PC-9 (cell line): ENCODE data around the gene C12orf57. TPM values are rescaled to one million over a fixed set of nuclear protein-coding genes. Genes with fewer than 3 reads are reported as not detected.

ENCODE experiments used
- BruUV-seq: library from RNA; stranded (reverse); fragments of 400-500 nt; replicated peaks from 2 replicates; lab custom pipeline; 2021; lab: Mats Ljungman, UMichigan
- CTCF ChIA-PET: fragments of 300-600 bp; sonication (Branson Sonifier 250); formaldehyde crosslinking; loops from one replicate; lab custom pipeline; 2022; ENCODE audit warnings: antibody characterized with exemption; lab: Charles Lee
- POLR2A ChIA-PET: fragments of 300-600 bp; sonication (Branson Sonifier 250); formaldehyde crosslinking; loops from one replicate; lab custom pipeline; 2022; ENCODE audit warnings: antibody characterized with exemption; ENCODE audit not compliant: unreplicated experiment; lab: Charles Lee
- DNase-seq, 2 experiments: peaks; one replicate each; pipeline versions ENCODE4 v3.0.0 to v3.0.0-alpha.2; 2015 to 2022; ENCODE audit warnings: mixed read lengths in 1 of 2
- H2AFZ ChIP-seq: fragments of 200-600 bp; sonication (generic); 2 replicates; pipeline ENCODE4 v1.8.1; 2017; ENCODE audit warnings: antibody characterized with exemption
- H3F3A ChIP-seq: fragments of 200-600 bp; sonication (generic); 2 replicates; pipeline ENCODE4 v1.8.1; 2017; ENCODE audit warnings: antibody characterized with exemption, mild to moderate bottlenecking, low read depth; ENCODE audit not compliant: insufficient read depth
- H3K27ac ChIP-seq: fragments of 200-600 bp; sonication (generic); 2 replicates; pipeline ENCODE4 v1.6.1; 2016; ENCODE audit warnings: mixed run types
- H3K27me3 ChIP-seq: fragments of 200-600 bp; sonication (generic); 2 replicates; pipeline ENCODE4 v1.6.1; 2016; ENCODE audit warnings: low read depth, mixed run types; ENCODE audit not compliant: insufficient read depth
- H3K36me3 ChIP-seq: fragments of 200-600 bp; sonication (generic); 2 replicates; pipeline ENCODE4 v1.6.1; 2016; ENCODE audit warnings: low read depth, mixed run types
- H3K4me1 ChIP-seq: fragments of 200-600 bp; sonication (generic); replicated peaks from 2 replicates; pipeline ENCODE4 v1.6.1; 2016; ENCODE audit warnings: mixed run types; ENCODE audit not compliant: insufficient read depth
- H3K4me2 ChIP-seq: fragments of 200-600 bp; sonication (generic); 2 replicates; pipeline ENCODE4 v1.6.1; 2017; ENCODE audit warnings: mixed run types
- H3K4me3 ChIP-seq: fragments of 200-600 bp; sonication (generic); 2 replicates; pipeline ENCODE4 v1.6.1; 2016; ENCODE audit warnings: mixed run types
- H3K79me2 ChIP-seq: fragments of 200-600 bp; sonication (generic); 2 replicates; pipeline ENCODE4 v1.6.1; 2017; ENCODE audit warnings: low read depth, mixed run types
- H3K9me2 ChIP-seq: fragments of 200-600 bp; sonication (generic); 2 replicates; pipeline ENCODE4 v1.8.1; 2017; ENCODE audit warnings: mild to moderate bottlenecking; ENCODE audit not compliant: insufficient read depth
- H3K9me3 ChIP-seq: fragments of 200-600 bp; sonication (generic); 2 replicates; pipeline ENCODE4 v1.8.1; 2016; ENCODE audit warnings: low read depth; ENCODE audit not compliant: insufficient read depth
- H4K20me1 ChIP-seq: fragments of 200-600 bp; sonication (generic); 2 replicates; pipeline ENCODE4 v1.8.1; 2017; ENCODE audit not compliant: insufficient read depth
- EZH2 ChIP-seq: fragments of 200-600 bp; sonication (generic); IDR thresholded peaks from 2 replicates; pipeline ENCODE4 v1.8.0; 2017; ENCODE audit warnings: antibody characterized with exemption, low read depth
- intact Hi-C: fragments of 100-400 bp; cut with micrococcal nuclease; formaldehyde crosslinking; loops from one replicate; pipeline ENCODE4 v1.10.0; 2022; ENCODE audit not compliant: unreplicated experiment
- total RNA-seq: library from RNA; stranded (reverse); gene quantifications from 2 replicates; pipeline ENCODE4 v1.2.3, GENCODE V29; 2021
- TF ChIP-seq, protein P1 (sequence below): fragments of 200-600 bp; sonication (generic); conservative IDR thresholded peaks from 2 replicates; pipeline ENCODE4 v1.6.1; 2017; ENCODE audit warnings: mixed run types, antibody characterized with exemption, mild to moderate bottlenecking, moderate library complexity

The C12orf57 gene
- total RNA-seq, 1 experiment from 2014 or later = 198 TPM

DNA sequence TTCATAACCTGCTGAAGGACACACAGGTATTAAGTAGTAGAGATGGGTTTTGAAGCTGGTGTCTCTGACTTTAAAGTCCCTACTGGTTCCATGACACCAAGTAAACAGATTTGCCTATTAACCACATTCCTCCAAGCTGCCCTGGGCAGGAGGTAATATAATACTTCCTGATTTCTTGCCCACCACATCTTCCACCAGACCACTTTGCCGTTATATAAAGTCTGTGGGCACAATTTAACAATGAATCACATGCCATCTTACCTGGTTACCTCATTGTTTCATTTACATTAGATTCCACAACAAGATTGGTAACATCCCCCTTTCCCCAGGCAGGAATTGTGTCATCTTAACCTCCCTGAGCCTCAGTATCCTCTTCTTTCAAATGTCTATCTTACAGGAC, 40.1 kb upstream of the C12orf57 start:
- Histone ChIP-seq H4K20me1 (no peaks in the 10 kb centered on the region), H3K79me2 (no peaks in the 10 kb centered on the region), H3K4me3 (peak overlapping the region; percentile 86; the same call in 1 of the 2 replicates), H3K27ac (0 out of 2 replicates have a peak overlapping the region, but pooled peaks have one; percentile 1), H2AFZ (peak overlapping the region; percentile 97), H3K9me2 (no peaks in the 10 kb centered on the region), H3K27me3 (no peaks in the 10 kb centered on the region), H3K4me1 (peaks cover 22% of the 10 kb centered on the region), H3K4me2 (peak overlapping the region; percentile 97), H3F3A (peaks cover 35% of the 10 kb centered on the region; the same call in 1 of the 2 replicates), H3K36me3 (no peaks in the 10 kb centered on the region), H3K9me3 (no peaks in the 10 kb centered on the region)
- intact Hi-C loops = loop anchor here (2.0 kb wide), 1 partner anchor 51 kb away; the partner anchor contains the start of gene USP5
- POLR2A ChIA-PET = interaction anchor here (0.8 kb wide), 1 partner anchor 57 kb away, joined by 9 read pairs; no protein-coding TSS in a partner anchor
- DNase-seq = peak in 1 of 2 experiments; percentile 84
- no peak for TF ChIP-seq EZH2
- TF ChIP-seq, protein P1, sequence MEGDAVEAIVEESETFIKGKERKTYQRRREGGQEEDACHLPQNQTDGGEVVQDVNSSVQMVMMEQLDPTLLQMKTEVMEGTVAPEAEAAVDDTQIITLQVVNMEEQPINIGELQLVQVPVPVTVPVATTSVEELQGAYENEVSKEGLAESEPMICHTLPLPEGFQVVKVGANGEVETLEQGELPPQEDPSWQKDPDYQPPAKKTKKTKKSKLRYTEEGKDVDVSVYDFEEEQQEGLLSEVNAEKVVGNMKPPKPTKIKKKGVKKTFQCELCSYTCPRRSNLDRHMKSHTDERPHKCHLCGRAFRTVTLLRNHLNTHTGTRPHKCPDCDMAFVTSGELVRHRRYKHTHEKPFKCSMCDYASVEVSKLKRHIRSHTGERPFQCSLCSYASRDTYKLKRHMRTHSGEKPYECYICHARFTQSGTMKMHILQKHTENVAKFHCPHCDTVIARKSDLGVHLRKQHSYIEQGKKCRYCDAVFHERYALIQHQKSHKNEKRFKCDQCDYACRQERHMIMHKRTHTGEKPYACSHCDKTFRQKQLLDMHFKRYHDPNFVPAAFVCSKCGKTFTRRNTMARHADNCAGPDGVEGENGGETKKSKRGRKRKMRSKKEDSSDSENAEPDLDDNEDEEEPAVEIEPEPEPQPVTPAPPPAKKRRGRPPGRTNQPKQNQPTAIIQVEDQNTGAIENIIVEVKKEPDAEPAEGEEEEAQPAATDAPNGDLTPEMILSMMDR = no peak
- BruUV-seq = no TSS peak
- CTCF ChIA-PET = interaction anchor here (0.8 to 2.2 kb wide), 2 partner anchors 12 to 31 kb away, joined by 3 to 7 read pairs; partner anchors contain the start of gene SPSB2

DNA sequence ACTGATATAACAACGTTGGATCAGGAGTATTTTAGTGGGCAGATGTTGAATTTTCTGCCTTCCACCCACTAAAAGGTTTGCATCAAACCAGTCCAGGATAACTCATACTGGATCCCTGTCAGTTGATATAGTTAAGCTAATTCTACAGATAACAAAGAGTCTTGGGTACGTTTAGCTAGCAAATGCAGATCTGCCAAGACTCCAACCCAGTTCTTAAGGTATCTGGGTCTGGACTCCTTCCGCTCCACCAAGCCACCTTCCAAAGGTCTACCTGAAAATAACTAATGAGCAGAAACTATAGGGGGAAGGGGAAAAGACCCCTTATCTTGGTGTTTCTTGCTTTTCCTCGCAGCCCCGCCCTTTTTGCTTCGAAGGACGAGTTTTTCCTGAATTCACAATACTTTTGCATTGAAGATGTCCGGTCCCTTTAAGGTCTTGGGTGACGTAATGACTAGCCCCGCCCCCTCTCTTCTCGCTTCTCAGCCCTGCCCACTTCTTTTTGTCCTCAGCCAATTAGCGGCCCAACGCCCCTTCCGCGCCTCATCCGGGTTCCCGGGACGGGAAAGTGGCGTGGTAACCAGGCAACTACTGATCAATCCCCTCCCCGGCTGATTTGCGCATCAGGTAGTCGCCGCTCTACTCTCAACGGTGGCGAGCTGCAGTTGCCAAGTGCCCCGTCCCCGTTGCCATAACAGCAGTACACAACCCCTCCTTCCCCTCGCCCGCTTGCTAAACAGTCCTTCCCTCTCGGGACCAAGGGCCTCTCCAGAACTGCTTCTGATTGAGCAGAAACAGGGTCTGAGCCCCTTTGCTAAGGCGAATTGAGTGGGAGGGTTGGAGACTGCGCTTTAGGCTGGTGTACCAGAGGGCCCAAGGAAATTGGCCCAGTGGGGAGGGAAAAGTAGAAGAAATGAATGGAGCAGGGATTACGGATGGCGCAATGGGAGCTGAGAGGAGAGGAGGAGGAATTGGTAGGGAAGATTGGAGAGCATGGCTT, 39.2 kb upstream of the C12orf57 start, which contains the start of gene LRRC23:
Gene LRRC23 (plus strand): TSS at position 543 of the 997 bp plus-strand sequence. CDS start 812 bp downstream, outside the sequence.
- H3K9me2 ChIP-seq = no peaks in the 10 kb centered on the region

More for the DNA sequence above, 39.2 kb upstream of the C12orf57 start, which contains the start of gene LRRC23:
- Histone ChIP-seq H3K4me3 (peak within 1 kb of the TSS; percentile 86), H2AFZ (peak within 1 kb of the TSS; percentile 97), H3F3A (peaks cover 31% of the 10 kb centered on the region; the same call in 1 of the 2 replicates), H3K36me3 (no peaks in the 10 kb centered on the region), H3K27me3 (no peaks in the 10 kb centered on the region), H3K4me1 (peaks cover 22% of the 10 kb centered on the region), H4K20me1 (no peaks in the 10 kb centered on the region), H3K4me2 (peak within 1 kb of the TSS; percentile 97), H3K79me2 (no peaks in the 10 kb centered on the region), H3K27ac (0 out of 2 replicates have a peak within 1 kb of the TSS, but pooled peaks have one; percentile 1), H3K9me3 (no peaks in the 10 kb centered on the region)
- CTCF ChIA-PET = interaction anchor here (0.7 to 2.2 kb wide), 3 partner anchors 13 to 32 kb away, joined by 3 to 14 read pairs (median 7); partner anchors contain the start of gene SPSB2
- BruUV-seq = TSS peak; percentile 57
- POLR2A ChIA-PET = interaction anchor here (0.7 to 1.0 kb wide), 3 partner anchors 32 to 138 kb away, joined by 5 to 16 read pairs (median 9); partner anchors contain the start of genes PTMS and SPSB2
- TF ChIP-seq, protein P1 = no peak
- intact Hi-C loops = loop anchor here (2.0 kb wide), 1 partner anchor 52 kb away; the partner anchor contains the start of gene USP5
- peak; percentile 93 to 98 for DNase-seq
